Inflammatory macrophage treated with lipopolysaccharide for 1 hour (primary cell): Measurements from ENCODE around the gene SYVN1.
"Not testable (repeated sequence)": the region's sequence is repeated elsewhere in the genome, so short reads cannot be mapped to it uniquely, and the experiment has no call there.

Experiments used
- DNase-seq, 2 donors: peaks; one replicate each; pipeline ENCODE4 v3.0.0-alpha.2; 2020 to 2022

The SYVN1 gene

DNA sequence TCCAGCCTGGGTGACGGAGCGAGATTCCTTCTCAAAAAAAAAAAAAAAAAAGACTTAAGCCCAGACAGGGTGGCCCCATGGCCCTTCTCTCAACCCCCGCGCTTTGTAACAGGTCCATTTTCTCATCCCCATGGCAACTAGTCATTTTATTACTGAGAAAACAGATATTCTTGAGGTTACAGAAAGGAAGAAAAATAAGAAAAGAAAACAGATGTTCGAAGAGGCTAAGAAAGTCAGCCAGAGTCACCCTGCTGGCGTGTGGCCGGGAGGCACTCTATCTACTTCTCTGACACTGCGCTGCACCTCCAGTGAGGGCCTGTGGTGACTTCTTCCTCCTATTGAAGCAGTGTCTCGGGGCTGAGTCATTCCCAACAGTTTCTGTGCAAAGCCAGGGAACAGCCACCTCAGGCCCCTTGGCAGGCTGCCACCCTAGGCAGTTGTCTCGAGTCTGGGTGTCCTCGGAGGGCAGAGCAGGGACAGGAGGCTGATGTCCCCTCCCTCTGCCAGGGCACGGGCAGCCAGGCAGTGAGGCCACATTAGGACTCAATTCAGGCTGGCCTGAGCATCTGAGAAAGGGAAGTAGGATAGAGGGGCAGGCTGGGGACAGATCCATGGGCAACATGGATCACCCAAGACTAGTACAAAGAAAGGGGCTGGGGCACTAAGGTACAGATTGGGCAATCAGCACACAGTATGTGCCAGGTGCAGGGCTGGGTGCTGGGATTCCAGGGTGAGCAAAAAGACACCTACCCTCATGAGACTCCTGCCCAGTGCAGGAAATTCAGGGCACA lies 16.4 kb upstream of the SYVN1 start:
- DNase-seq = peak; percentile 81 to 83

DNA sequence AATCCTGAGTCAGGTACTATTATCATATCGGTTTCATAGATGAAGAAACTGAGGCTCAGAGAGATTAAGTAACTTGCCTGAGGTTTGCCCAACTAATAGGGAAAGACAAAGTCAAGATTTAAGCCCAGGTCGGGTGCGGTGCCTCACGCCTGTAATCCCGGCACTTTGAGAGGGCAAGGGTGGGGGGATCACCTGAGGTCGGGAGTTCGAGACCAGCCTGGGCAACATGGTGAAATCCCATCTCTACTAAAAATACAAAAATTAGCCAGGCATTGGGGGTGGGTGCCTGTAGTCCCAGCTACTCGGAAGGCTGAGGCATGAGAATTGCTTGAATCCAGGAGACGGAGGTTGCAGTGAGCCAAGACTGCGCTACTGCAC lies 15.8 kb upstream of the SYVN1 start:
- not testable (repeated sequence) for DNase-seq

GRCh38 chr11:65148657-65149056 lies 14.3 kb upstream of the SYVN1 start:
- DNase-seq = no peak

DNA sequence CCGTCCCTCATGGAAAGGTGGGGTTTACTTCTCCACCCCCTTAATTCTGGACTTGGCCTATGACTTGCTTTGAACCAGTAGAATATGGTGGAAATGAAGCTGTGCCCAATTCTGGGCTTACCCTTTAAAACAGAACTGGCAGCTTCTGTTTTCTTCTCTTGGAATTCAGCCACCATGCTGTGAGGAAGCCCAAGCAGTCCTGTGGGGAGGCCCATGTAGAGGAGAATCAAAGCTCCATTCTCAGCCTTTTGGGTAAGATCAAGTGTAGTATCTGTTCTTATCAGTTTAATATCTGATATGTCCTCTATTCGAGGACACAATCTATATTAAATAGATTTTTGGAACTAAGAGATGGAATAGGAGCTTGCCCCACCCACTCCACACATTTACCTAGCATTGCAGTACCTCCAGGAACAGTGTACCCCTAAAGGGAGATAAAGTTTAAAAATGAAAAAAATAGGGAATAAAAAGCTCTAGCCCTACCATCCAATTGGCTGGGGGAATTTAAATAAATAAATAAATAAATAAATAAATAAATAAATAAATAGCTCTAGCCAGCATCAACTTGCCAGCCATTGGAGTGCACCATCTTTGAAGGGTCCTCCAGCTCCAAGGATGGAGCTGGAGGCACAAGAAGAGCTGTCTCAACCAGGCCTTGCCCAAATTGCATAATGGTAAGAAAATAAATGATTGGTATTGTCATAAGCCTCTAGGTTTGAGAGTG lies 13.2 kb upstream of the SYVN1 start:
- DNase-seq = no peak

- no peak for DNase-seq
Observed at GRCh38 chr11:65141896-65142494, 7.7 kb upstream of the SYVN1 start.

GRCh38 chr11:65136515-65137096 lies 2.3 kb upstream of the SYVN1 start:
- no peak for DNase-seq

DNA sequence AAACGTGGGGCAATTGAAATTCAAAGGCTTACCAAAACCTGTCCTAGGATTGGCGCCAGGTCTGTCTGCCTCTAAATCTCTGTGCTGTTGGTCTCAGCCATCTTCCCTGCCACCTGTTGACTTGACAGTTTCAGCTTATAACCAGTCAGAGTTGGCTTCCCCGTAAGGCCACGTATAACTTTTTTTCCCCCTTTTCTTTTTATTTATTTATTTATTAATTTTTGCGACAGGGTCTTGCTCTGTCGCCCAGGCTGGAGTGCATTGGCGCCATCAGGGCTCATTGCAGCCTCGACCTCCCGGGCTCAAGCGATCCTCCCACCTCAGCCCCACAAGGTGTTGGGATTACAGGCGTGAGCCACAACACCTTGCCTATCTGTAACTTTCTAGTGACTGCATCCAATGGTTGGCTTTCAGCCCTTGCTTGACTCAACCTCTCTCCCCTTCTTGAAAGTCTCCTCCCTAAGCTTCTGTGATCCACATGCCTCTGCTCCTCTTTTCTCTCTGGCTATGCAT lies 1.4 kb upstream of the SYVN1 start:
- no peak for DNase-seq

DNA sequence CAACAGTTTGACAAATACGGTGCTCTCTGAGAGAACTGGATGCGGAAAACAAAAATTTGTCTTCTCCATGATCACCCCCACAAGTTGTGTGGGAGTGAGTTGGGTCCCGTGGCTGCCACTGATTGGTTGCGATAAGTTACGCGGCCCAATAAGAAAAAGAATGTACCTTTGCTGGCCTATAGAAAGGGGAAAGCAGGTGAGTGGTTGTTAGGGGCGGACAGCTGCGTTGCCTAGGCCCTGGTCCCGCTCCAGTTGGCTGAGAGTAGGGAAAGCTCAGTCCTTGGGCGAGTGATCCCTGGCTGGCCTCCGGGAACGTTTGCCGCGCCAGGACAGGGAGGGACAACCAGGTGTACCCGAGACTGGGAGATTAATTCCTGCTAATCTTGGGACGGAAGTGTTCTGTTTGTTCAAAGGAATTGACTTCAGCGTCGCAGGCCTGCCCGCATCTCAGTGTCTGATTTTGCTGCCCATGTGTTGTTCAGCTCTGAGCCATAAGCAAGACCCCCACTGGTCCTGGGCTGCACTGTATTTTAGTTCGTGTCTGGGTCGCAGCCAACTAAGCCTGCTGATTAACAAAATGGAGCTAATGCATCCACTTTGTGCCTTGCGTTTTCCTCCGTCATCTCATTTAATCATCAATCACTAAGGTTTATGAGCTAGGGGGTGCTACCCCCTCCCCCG lies 773 bp upstream of the SYVN1 start:
- peak; percentile 89 to 93 for DNase-seq

DNA sequence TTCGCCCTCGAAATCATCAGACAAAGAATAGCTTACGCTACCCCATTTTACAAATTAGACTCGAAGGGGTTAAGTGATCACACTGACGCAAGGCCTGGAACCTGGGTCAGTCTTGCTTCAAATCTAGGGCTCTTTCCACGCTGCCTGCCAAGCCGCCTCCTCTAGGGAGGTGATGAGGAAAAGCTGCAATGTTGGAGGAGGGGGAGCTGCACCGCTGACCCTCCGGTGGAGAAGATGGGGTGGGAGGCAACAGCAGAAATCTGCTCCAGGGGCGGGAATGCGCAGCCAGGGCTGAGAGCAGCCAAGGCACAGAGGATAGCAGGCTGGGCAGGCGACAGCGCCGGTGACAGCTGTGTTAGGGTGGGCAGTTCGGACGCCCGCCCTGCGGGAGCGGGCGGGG lies 595 bp downstream of the SYVN1 start:
- no peak for DNase-seq

- DNase-seq = peak in 1 of 2 donors; percentile 23
Observed at GRCh38 chr11:65132988-65133700, 1.2 kb downstream of the SYVN1 start.

DNA sequence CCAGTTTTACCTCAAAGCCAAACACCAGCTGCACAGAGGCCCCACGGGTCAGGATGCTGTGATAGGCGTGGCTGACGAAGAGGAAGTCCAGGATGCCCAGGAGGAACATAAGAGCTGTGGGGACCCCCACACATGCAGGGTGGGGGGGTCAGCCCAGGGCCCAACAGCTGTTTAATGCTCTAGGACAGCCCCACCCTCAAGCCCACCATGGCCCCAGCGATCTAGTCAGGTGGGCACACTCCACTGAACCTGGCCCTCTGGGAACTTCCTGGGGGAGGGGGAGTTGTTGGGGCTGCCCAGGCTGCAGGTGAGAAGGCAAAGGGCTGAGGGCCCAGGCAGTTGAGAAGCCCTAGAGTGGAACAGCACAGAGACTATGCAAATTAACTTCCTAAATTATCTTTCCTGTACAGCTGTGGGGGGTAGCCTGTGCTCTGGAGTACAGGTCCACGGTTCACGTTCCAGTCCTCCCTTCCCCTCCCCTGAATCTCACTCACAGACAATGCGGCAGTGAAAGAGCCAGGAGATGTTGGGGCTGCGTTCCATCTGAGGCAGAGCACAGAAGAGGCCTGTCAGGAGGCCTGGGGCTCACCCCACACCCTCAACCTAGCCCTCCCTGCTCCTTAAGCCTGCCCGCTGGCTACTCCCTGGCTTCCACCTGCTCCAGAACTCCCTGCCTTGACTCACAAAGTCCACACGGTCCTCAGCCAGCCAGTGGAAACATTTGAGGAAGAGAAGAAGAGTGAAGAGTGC lies 1.9 kb downstream of the SYVN1 start:
- DNase-seq = no peak

- no peak for DNase-seq
Observed at GRCh38 chr11:65131895-65132237, 2.5 kb downstream of the SYVN1 start.

DNA sequence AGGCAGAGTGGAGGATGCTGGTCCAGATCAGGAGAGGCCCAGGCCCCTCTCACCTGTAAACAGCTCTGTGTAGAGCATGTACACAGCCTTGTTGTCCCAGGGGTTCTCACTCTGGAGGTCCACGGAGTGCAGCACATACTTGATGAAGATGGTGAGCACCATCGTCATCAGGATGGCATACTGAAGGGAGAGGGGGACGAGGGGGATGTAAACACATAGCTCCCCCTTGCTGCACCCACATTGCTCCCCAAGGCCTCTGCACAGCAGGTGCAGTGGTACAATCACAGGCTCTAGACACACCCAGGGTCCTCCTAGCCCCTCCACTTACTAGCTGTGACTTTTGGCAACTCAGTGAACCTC lies 2.9 kb downstream of the SYVN1 start:
- DNase-seq = no peak

GRCh38 chr11:65130631-65131416 lies 3.5 kb downstream of the SYVN1 start:
- DNase-seq = no peak

- DNase-seq = no peak
Observed at GRCh38 chr11:65129649-65130441, 4.5 kb downstream of the SYVN1 start.

DNA sequence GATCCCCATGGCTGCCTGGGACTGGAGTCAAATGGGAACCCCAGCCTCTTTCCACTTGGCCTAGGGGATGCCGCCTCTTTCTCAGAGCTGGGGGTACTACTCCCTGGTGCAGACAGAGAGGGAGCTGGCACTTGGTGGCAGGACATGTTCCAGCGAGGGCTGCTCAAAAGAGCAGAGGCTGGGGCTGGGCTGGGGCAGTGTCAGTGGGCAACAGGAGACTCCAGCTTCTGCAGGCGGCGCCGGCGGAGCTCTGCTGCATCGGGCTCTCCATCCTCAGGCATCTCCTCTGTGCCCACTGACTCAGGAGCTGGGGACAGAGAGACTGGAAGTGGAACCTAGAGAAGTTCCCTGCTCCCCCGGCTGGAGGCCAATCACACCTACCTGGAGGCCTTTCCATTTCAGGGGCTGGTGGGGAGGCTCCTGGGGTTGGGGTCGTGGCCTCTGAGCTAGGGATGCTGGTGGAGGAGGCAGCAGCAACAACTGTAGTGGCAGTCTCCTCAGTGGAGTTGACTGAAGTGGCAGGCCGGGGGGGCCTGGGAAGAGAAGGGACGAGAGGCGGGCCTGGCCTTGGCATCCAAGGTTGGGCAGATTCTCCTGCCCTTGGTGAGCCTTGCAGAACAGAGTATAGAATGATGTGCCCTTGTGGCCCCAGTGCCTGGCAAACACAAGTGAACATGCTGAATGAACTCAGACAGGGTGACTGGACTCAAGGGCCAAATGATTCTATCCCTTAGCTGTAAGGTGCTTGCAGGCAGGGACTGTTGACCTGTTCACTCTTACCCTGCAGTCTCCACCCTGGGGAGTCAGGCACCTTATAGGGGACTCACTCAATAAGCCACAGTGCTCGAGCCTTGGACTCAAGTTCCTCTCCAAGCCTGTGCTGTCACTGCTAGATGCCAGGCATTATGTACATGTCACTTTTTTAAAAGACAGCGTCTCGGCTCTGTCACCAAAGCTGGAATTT lies 5.9 kb downstream of the SYVN1 start:
- DNase-seq = no peak

DNA sequence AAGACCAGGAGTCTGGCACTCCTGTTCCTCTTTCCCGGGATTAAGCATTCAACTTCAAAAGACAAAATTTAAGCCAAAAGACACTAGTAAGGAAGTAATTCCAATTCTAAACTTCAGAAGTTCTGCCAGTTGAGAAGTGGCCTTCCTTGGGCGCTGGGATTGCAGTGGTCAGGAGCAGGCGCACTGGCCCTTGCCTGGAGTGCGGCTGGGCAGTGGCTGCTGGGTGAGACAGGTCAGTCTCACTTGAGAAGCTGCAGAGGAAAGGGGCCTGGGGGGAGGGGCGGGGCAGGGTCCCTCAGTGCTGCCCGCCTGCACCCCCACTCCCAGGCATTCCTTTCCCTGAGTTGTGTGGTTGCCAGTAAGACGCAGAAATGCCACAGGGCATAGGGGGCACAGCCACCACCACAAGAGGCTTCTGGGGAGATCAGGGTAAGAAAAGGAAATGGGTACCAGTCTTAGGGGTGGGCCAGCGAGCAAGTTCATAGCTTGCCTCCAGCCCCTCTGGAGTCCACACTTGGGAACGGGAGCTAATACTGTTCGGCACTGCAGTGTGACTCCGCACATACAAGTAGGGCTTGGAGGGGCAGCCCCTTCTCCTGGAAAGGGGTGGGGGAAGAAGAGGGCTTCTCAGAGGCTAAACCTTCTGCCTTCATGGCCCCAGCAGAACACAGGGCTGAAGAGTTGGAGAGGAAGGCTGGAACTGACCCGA lies 6.7 kb downstream of the SYVN1 start:
- no peak for DNase-seq
